ENCODE results near the gene THUMPD1.

DNA sequence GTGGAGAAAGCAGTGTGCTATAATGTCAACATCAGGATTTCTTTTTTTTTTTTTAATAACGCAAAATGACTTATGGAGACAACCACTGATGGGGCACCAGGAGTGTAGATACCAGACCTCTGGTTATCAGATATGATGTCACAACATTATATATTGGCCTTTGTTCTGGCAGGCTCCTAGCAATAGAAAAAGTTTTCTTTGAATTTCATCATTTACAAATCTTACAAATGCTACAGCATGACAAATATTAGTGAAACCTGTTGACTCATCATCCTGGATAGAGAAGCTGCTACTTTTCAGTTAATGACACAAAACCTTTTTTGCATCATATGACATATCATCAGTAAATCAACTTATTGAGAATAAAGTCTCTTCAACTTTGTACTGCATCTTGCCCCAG, 6.1 kb downstream of the THUMPD1 start:
- TF ChIP-seq, protein P1, sequence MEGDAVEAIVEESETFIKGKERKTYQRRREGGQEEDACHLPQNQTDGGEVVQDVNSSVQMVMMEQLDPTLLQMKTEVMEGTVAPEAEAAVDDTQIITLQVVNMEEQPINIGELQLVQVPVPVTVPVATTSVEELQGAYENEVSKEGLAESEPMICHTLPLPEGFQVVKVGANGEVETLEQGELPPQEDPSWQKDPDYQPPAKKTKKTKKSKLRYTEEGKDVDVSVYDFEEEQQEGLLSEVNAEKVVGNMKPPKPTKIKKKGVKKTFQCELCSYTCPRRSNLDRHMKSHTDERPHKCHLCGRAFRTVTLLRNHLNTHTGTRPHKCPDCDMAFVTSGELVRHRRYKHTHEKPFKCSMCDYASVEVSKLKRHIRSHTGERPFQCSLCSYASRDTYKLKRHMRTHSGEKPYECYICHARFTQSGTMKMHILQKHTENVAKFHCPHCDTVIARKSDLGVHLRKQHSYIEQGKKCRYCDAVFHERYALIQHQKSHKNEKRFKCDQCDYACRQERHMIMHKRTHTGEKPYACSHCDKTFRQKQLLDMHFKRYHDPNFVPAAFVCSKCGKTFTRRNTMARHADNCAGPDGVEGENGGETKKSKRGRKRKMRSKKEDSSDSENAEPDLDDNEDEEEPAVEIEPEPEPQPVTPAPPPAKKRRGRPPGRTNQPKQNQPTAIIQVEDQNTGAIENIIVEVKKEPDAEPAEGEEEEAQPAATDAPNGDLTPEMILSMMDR (IDR thresholded peaks at IDR 0.05) = no peak
- no peak for TF ChIP-seq POLR2A (IDR thresholded peaks at IDR 0.05; ENCODE audit: low read depth)
